Colonic mucosa (tissue), 4 donors: ENCODE results near the gene XPO1. TPM values are rescaled to one million over a fixed set of nuclear protein-coding genes. Genes with fewer than 3 reads are reported as not detected.
"Not testable (repeated sequence)": the region's sequence is repeated elsewhere in the genome, so short reads cannot be mapped to it uniquely, and the experiment has no call there.

Experiments used
- DNase-seq: peaks from one replicate; pipeline ENCODE4 v3.0.0-alpha.2; 2020
- H3K27ac ChIP-seq: fragments of 200-600 bp; one replicate; pipeline ENCODE4 v1.8.0; 2021
- H3K27me3 ChIP-seq: fragments of 200-600 bp; one replicate; pipeline ENCODE4 v1.8.0; 2021
- H3K36me3 ChIP-seq: fragments of 200-600 bp; one replicate; pipeline ENCODE4 v1.8.0; 2021
- H3K4me1 ChIP-seq: fragments of 200-600 bp; one replicate; pipeline ENCODE4 v1.8.0; 2021; ENCODE audit warnings: mild to moderate bottlenecking
- H3K4me3 ChIP-seq: fragments of 200-600 bp; one replicate; pipeline ENCODE4 v1.8.0; 2021
- H3K9ac ChIP-seq, 2 donors: one replicate each; pipeline ENCODE4 v1.7.0; 2013; ENCODE audit warnings: control low read depth in 2 of 2, low read depth in 2 of 2, low read length in 2 of 2
- H3K9me3 ChIP-seq: fragments of 200-600 bp; one replicate; pipeline ENCODE4 v1.8.0; 2021
- CTCF ChIP-seq: fragments of 200-600 bp; IDR thresholded peaks from one replicate; pipeline ENCODE4 v1.8.0; 2022; ENCODE audit warnings: antibody characterized with exemption, mild to moderate bottlenecking
- intact Hi-C: fragments of 100-400 bp; cut with DNase I; formaldehyde crosslinking; loops from one replicate; pipeline ENCODE4 v1.14.1; 2022
- total RNA-seq, 2 donors: library from RNA; stranded (reverse); fragmentation: NEBNext Ultra II Directional in 1 of 2; extraction: Animal tissue kit (Norgen Biotek cat#: 25700) in 1 of 2; gene quantifications; one replicate each; pipeline ENCODE4 v1.2.1, GENCODE V29; 2021
- donor health status: healthy.
- donor health status: DM: no; HTN: no; CAD: no.
- donor health status: DM: no; HTN: no; CAD: no.

Gene XPO1
- total RNA-seq, 2 donors from 2014 or later: 84.4 to 152 TPM

- TF ChIP-seq CTCF: no peak
- intact Hi-C loops: no loop called here
- no peaks in the 10 kb centered on the region for H3K9me3 ChIP-seq
- no peaks in the 10 kb centered on the region for H3K36me3 ChIP-seq
- DNase-seq: no peak
- no peak overlapping the region for H3K9ac ChIP-seq
- no peak overlapping the region for H3K27ac ChIP-seq
- H3K4me3 ChIP-seq: no peak overlapping the region
- no peaks in the 10 kb centered on the region for H3K27me3 ChIP-seq
- H3K4me1 ChIP-seq: no peaks in the 10 kb centered on the region
Observed at GRCh38 chr2:61550375-61551209, 12.4 kb upstream of the XPO1 start.

GRCh38 chr2:61549546-61549945 is 11.4 kb upstream of the XPO1 start:
- Histone ChIP-seq H3K9me3 (no peaks in the 10 kb centered on the region), H3K27ac (no peak overlapping the region), H3K9ac (no peak overlapping the region), H3K4me1 (no peaks in the 10 kb centered on the region), H3K27me3 (no peaks in the 10 kb centered on the region), H3K36me3 (no peaks in the 10 kb centered on the region), H3K4me3 (no peak overlapping the region)
- no peak for DNase-seq
- TF ChIP-seq CTCF: no peak
- intact Hi-C loops: no loop called here

- Histone ChIP-seq H3K9me3 (no peaks in the 10 kb centered on the region), H3K36me3 (no peaks in the 10 kb centered on the region), H3K9ac (no peak overlapping the region), H3K27me3 (no peaks in the 10 kb centered on the region), H3K4me1 (no peaks in the 10 kb centered on the region), H3K27ac (no peak overlapping the region), H3K4me3 (no peak overlapping the region)
- no peak for TF ChIP-seq CTCF
- DNase-seq: no peak
- intact Hi-C loops: no loop called here
Observed at GRCh38 chr2:61543062-61543461, 4.9 kb upstream of the XPO1 start.

GRCh38 chr2:61540167-61540566 is 2.0 kb upstream of the XPO1 start:
- H3K4me3 ChIP-seq, H3K9me3 ChIP-seq, H3K9ac ChIP-seq, H3K27ac ChIP-seq, H3K4me1 ChIP-seq, H3K36me3 ChIP-seq, H3K27me3 ChIP-seq, intact Hi-C loops, DNase-seq: not testable (repeated sequence)

GRCh38 chr2:61538920-61539520 is 864 bp upstream of the XPO1 start:
- intact Hi-C loops: loop anchor here (5.0 to 10.0 kb wide), 2 partner anchors 67 to 126 kb away; partner anchors contain the start of gene USP34

More at GRCh38 chr2:61538920-61539520, 864 bp upstream of the XPO1 start:
- TF ChIP-seq CTCF: no peak
- Histone ChIP-seq H3K27me3 (no peaks in the 10 kb centered on the region), H3K9me3 (no peaks in the 10 kb centered on the region), H3K9ac (peak overlapping the region; percentile 53 to 96), H3K4me1 (no peaks in the 10 kb centered on the region), H3K4me3 (peak overlapping the region; percentile 46), H3K36me3 (no peaks in the 10 kb centered on the region), H3K27ac (peak overlapping the region; percentile 94)
- DNase-seq: peak; percentile 39
